Hepatocyte (in vitro differentiated cells): Measurements from ENCODE around the gene DDX39A. TPM values are rescaled to one million over a fixed set of nuclear protein-coding genes. Genes with fewer than 3 reads are reported as not detected.

Experiments
- DNase-seq: peaks from one replicate; pipeline ENCODE4 v3.0.0-alpha.2; 2016; ENCODE audit warnings: low spot score
- H2AFZ ChIP-seq: fragments of 200-600 bp; sonication (generic); 2 replicates; pipeline ENCODE4 v1.6.0; 2016; ENCODE audit warnings: antibody characterized with exemption, mild to moderate bottlenecking
- H3K27ac ChIP-seq: fragments of 200-600 bp; sonication (generic); 2 replicates; pipeline ENCODE4 v1.5.1; 2016; ENCODE audit warnings: mild to moderate bottlenecking
- H3K27me3 ChIP-seq: fragments of 200-600 bp; sonication (generic); 2 replicates; pipeline ENCODE4 v1.6.1; 2016
- H3K36me3 ChIP-seq: fragments of 200-600 bp; sonication (generic); replicated peaks from 2 replicates; pipeline ENCODE4 v1.5.1; 2016; ENCODE audit warnings: low read depth; ENCODE audit not compliant: insufficient read depth
- H3K4me1 ChIP-seq: fragments of 200-600 bp; sonication (generic); 2 replicates; pipeline ENCODE4 v1.5.1; 2016; ENCODE audit warnings: mild to moderate bottlenecking, moderate library complexity; ENCODE audit not compliant: insufficient read depth
- H3K4me2 ChIP-seq: fragments of 200-600 bp; sonication (generic); 2 replicates; pipeline ENCODE4 v1.6.0; 2016
- H3K4me3 ChIP-seq: fragments of 200-600 bp; sonication (generic); 2 replicates; pipeline ENCODE4 v1.5.1; 2016; ENCODE audit warnings: mild to moderate bottlenecking
- H3K79me2 ChIP-seq: fragments of 200-600 bp; sonication (generic); 2 replicates; pipeline ENCODE4 v1.6.0; 2017; ENCODE audit warnings: mild to moderate bottlenecking
- H3K9me2 ChIP-seq: fragments of 200-600 bp; sonication (generic); replicated peaks from 2 replicates; pipeline ENCODE4 v1.6.0; 2017; ENCODE audit warnings: mild to moderate bottlenecking; ENCODE audit not compliant: insufficient read depth
- H3K9me3 ChIP-seq: fragments of 200-600 bp; sonication (generic); 2 replicates; pipeline ENCODE4 v1.5.1; 2016; ENCODE audit warnings: low read depth, mild to moderate bottlenecking
- H4K20me1 ChIP-seq: fragments of 200-600 bp; sonication (generic); 2 replicates; pipeline ENCODE4 v1.6.0; 2016; ENCODE audit warnings: mild to moderate bottlenecking; ENCODE audit not compliant: insufficient read depth, poor library complexity, severe bottlenecking
- CTCF ChIP-seq: fragments of 200-600 bp; sonication (generic); IDR thresholded peaks from 2 replicates; pipeline ENCODE4 v1.5.1; 2016; ENCODE audit warnings: antibody characterized with exemption, mild to moderate bottlenecking; ENCODE audit not compliant: poor library complexity
- EZH2 ChIP-seq: fragments of 200-600 bp; sonication (generic); IDR thresholded peaks from 2 replicates; pipeline ENCODE4 v1.6.1; 2016; ENCODE audit warnings: antibody characterized with exemption, mild to moderate bottlenecking, borderline replicate concordance
- EZH2phosphoT487 ChIP-seq: fragments of 200-600 bp; sonication (generic); IDR thresholded peaks from one replicate; pipeline ENCODE4 v1.6.1; 2018; ENCODE audit warnings: antibody characterized with exemption, mild to moderate bottlenecking, low read depth, moderate library complexity; ENCODE audit not compliant: unreplicated experiment, severe bottlenecking
- WGBS: methylation state at CpG from one replicate; pipeline ENCODE4 v1.1.6; 2016; ENCODE audit warnings: low lambda C conversion rate; ENCODE audit errors: missing lambda C conversion rate; 5-methylcytosine and 5-hydroxymethylcytosine counted together
- polyA plus RNA-seq: library from polyadenylated mRNA; unstranded; fragments of >200 nt; fragmentation: Nextera tagmentation; extraction: Ambion mirVana; gene quantifications from 2 replicates; pipeline ENCODE4 v1.2.1, GENCODE V29; 2016
- total RNA-seq: library from RNA; depleted of rRNA; stranded (reverse); fragments of >200 nt; gene quantifications from 2 replicates; pipeline ENCODE4 v1.2.3, GENCODE V29; 2014

DDX39A gene
- total and polyA plus RNA-seq, 2 experiments from 2014 or later: 79.2 to 106 TPM

- WGBS: 94% methylated on average over 15 of the region's 16 CpGs
- no peak overlapping the region for H3K4me3 ChIP-seq
- no peaks in the 10 kb centered on the region for H3K27me3 ChIP-seq
- H3K9me3 ChIP-seq: no peaks in the 10 kb centered on the region
- no peak overlapping the region for H2AFZ ChIP-seq
- no peaks in the 10 kb centered on the region for H3K79me2 ChIP-seq
- no peak overlapping the region for H3K4me2 ChIP-seq
- no peak for DNase-seq
- no peaks in the 10 kb centered on the region for H3K4me1 ChIP-seq
- no peak overlapping the region for H3K27ac ChIP-seq
- H4K20me1 ChIP-seq: no peaks in the 10 kb centered on the region
- TF ChIP-seq EZH2phosphoT487 (no peak), CTCF (no peak), EZH2 (no peak)
- H3K36me3 ChIP-seq: no peaks in the 10 kb centered on the region
- no peaks in the 10 kb centered on the region for H3K9me2 ChIP-seq
These were observed 23.3 kb downstream of the DDX39A start for GRCh38 chr19:14395710-14396336.

GRCh38 chr19:14395262-14395661 is 23.9 kb downstream of the DDX39A start:
- Histone ChIP-seq H3K36me3 (no peaks in the 10 kb centered on the region), H3K4me3 (no peak overlapping the region), H3K4me1 (no peaks in the 10 kb centered on the region), H2AFZ (no peak overlapping the region), H3K79me2 (no peaks in the 10 kb centered on the region), H3K9me3 (no peaks in the 10 kb centered on the region), H3K27me3 (no peaks in the 10 kb centered on the region), H3K9me2 (no peaks in the 10 kb centered on the region), H3K27ac (no peak overlapping the region), H3K4me2 (no peak overlapping the region), H4K20me1 (no peaks in the 10 kb centered on the region)
- DNase-seq: no peak
- WGBS: 98% methylated on average over 8 of the region's 9 CpGs
- TF ChIP-seq CTCF (no peak), EZH2 (no peak), EZH2phosphoT487 (no peak)

GRCh38 chr19:14394167-14394566 is 25.0 kb downstream of the DDX39A start:
- no peak overlapping the region for H3K4me3 ChIP-seq
- H3K9me3 ChIP-seq: no peaks in the 10 kb centered on the region
- no peaks in the 10 kb centered on the region for H3K27me3 ChIP-seq
- H3K9me2 ChIP-seq: no peaks in the 10 kb centered on the region
- 84% methylated on average over 9 of the region's 9 CpGs for WGBS
- no peaks in the 10 kb centered on the region for H3K79me2 ChIP-seq
- H3K27ac ChIP-seq: no peak overlapping the region
- H3K4me1 ChIP-seq: no peaks in the 10 kb centered on the region
- no peaks in the 10 kb centered on the region for H4K20me1 ChIP-seq
- no peak overlapping the region for H3K4me2 ChIP-seq
- no peak for TF ChIP-seq CTCF
- TF ChIP-seq EZH2: no peak
- TF ChIP-seq EZH2phosphoT487: no peak
- H2AFZ ChIP-seq: no peak overlapping the region
- H3K36me3 ChIP-seq: no peaks in the 10 kb centered on the region
- DNase-seq: no peak

- Histone ChIP-seq H2AFZ (no peak overlapping the region), H3K79me2 (no peaks in the 10 kb centered on the region), H3K4me1 (no peaks in the 10 kb centered on the region), H4K20me1 (no peaks in the 10 kb centered on the region), H3K9me2 (no peaks in the 10 kb centered on the region), H3K4me3 (no peak overlapping the region), H3K27me3 (no peaks in the 10 kb centered on the region), H3K9me3 (no peaks in the 10 kb centered on the region), H3K4me2 (no peak overlapping the region), H3K36me3 (no peaks in the 10 kb centered on the region), H3K27ac (no peak overlapping the region)
- DNase-seq: no peak
- no peak for TF ChIP-seq CTCF
- TF ChIP-seq EZH2: no peak
- no peak for TF ChIP-seq EZH2phosphoT487
- 60% methylated on average over 5 of the region's 5 CpGs for WGBS
These were observed 25.8 kb downstream of the DDX39A start for GRCh38 chr19:14393329-14393728.
